HepG2 (cell line): ENCODE measurements around the gene ZNF454. TPM values are rescaled to one million over a fixed set of nuclear protein-coding genes. Genes with fewer than 3 reads are reported as not detected.

Source experiments
- ATAC-seq: fragments of 200-7000 bp; cut with Tn5 transposase; 3 replicates; pipeline ENCODE4 v1.9.1; 2020; ENCODE audit warnings: mild to moderate bottlenecking, moderate library complexity
- BruUV-seq: library from RNA; stranded (reverse); fragments of 400-500 nt; replicated peaks from 2 replicates; lab custom pipeline; 2021; lab: Mats Ljungman, UMichigan
- CTCF ChIA-PET: fragments of 300-600 bp; formaldehyde crosslinking; extraction: SDS; loops from one replicate; lab custom pipeline; 2021; ENCODE audit warnings: low total read pairs, inconsistent platforms, low intra/inter-chr PET ratio; lab: Yijun Ruan, JAX
- POLR2A ChIA-PET: fragments of 350-600 bp; sonication (Branson Sonifier 250); formaldehyde crosslinking; loops from one replicate; lab custom pipeline; 2020; ENCODE audit warnings: antibody characterized with exemption, inconsistent platforms; lab: Yijun Ruan, JAX
- DNase-seq: peaks from one replicate; pipeline ENCODE4 v3.0.0-alpha.2; 2015; ENCODE audit warnings: low spot score
- FAIRE-seq: peaks from 3 replicates; lab custom pipeline; 2011; peaks lifted over from hg19 to GRCh38; lab: Jason Lieb, UNC
- H2AFZ ChIP-seq: one replicate; pipeline ENCODE4 v1.6.1; 2011; ENCODE audit warnings: low read length, inconsistent platforms
- H3K27ac ChIP-seq: fragments of 300-600 bp; 3 replicates; pipeline ENCODE4 v1.8.0; 2011; ENCODE audit warnings: mixed run types, mild to moderate bottlenecking, mixed read lengths, low read length, inconsistent platforms; ENCODE audit not compliant: insufficient read depth; ENCODE audit errors: extremely low read length
- H3K27me3 ChIP-seq, 2 experiments: fragments of 200-600 bp in 1 of 2; 2 replicates in 1 of 2; 3 replicates in 1 of 2; pipeline versions ENCODE4 v1.6.0 to v1.8.0; 2011; ENCODE audit warnings: low read length in 2 of 2, mild to moderate bottlenecking in 2 of 2, moderate library complexity in 2 of 2, inconsistent platforms in 1 of 2; ENCODE audit not compliant: insufficient read depth in 2 of 2, control insufficient read depth in 1 of 2
- H3K36me3 ChIP-seq, 2 experiments: fragments of 200-600 bp in 1 of 2; replicated peaks in 1 of 2; 2 replicates in 1 of 2; 3 replicates in 1 of 2; pipeline versions ENCODE4 v1.5.1 to v1.8.0; 2011; ENCODE audit warnings: low read length in 2 of 2, inconsistent platforms in 1 of 2; ENCODE audit not compliant: insufficient read depth in 2 of 2, control insufficient read depth in 1 of 2
- H3K4me1 ChIP-seq: 2 replicates; pipeline ENCODE4 v1.5.1; 2012; ENCODE audit warnings: low read length, inconsistent platforms; ENCODE audit not compliant: insufficient read depth
- H3K4me2 ChIP-seq: 2 replicates; pipeline ENCODE4 v1.6.0; 2011; ENCODE audit warnings: low read depth, low read length, inconsistent platforms
- H3K4me3 ChIP-seq, 3 experiments: fragments of 200-600 bp in 1 of 3; sonication (generic), shearing (Covaris generic) in 1 of 3; replicated peaks in 1 of 3; 2 replicates each; pipeline ENCODE4 v1.5.1; 2011 to 2016; ENCODE audit warnings: low read length in 3 of 3, inconsistent platforms in 2 of 3, low read depth in 2 of 3, mild to moderate bottlenecking in 2 of 3, control low read depth in 1 of 3, mixed read lengths in 1 of 3; ENCODE audit not compliant: insufficient read depth in 1 of 3
- H3K79me2 ChIP-seq: one replicate; pipeline ENCODE4 v1.6.1; 2011; ENCODE audit warnings: low read length, inconsistent platforms; ENCODE audit not compliant: insufficient read depth
- H3K9ac ChIP-seq: 2 replicates; pipeline ENCODE4 v1.6.0; 2011; ENCODE audit warnings: mild to moderate bottlenecking, low read depth, low read length, inconsistent platforms; ENCODE audit not compliant: insufficient read depth
- H3K9me3 ChIP-seq: 2 replicates; pipeline ENCODE4 v1.5.1; 2012; ENCODE audit warnings: mild to moderate bottlenecking, low read length
- H4K20me1 ChIP-seq: 2 replicates; pipeline ENCODE4 v1.6.0; 2011; ENCODE audit warnings: inconsistent platforms, mild to moderate bottlenecking, low read length, moderate library complexity; ENCODE audit not compliant: insufficient read depth
- RBM39 ChIP-seq: fragments of 200-400 bp; formaldehyde crosslinking; IDR thresholded peaks from one replicate; pipeline ENCODE4 v1.6.1; 2018; ENCODE audit warnings: antibody characterized with exemption, mild to moderate bottlenecking, low read depth, low read length; ENCODE audit not compliant: poor library complexity, severe bottlenecking
- RFX1 ChIP-seq: fragments of 450-650 bp; IDR thresholded peaks from 2 replicates; pipeline ENCODE4 v1.6.1; 2017
- SAFB2 ChIP-seq: sonication (generic); formaldehyde crosslinking; IDR thresholded peaks from 2 replicates; pipeline ENCODE4 v1.5.1; 2020; ENCODE audit warnings: missing genetic modification reagents, low read depth, mild to moderate bottlenecking, borderline replicate concordance
- ZNF598 ChIP-seq: sonication (generic); formaldehyde crosslinking; IDR thresholded peaks from 2 replicates; pipeline ENCODE4 v1.5.1; 2020; ENCODE audit warnings: mild to moderate bottlenecking, missing genetic modification reagents, borderline replicate concordance
- ZNF720 ChIP-seq: sonication (generic); formaldehyde crosslinking; IDR thresholded peaks from 2 replicates; pipeline ENCODE4 v1.4.0; 2020; ENCODE audit warnings: missing genetic modification reagents
- ZNF773 ChIP-seq: sonication (generic); formaldehyde crosslinking; IDR thresholded peaks from 2 replicates; pipeline ENCODE4 v1.4.0; 2020; ENCODE audit warnings: missing genetic modification reagents, borderline replicate concordance
- WGBS: methylation state at CpG from one replicate; pipeline ENCODE4 v1.1.6; 2017; ENCODE audit warnings: low lambda C conversion rate; 5-methylcytosine and 5-hydroxymethylcytosine counted together
- in situ Hi-C: cut with HindIII; loops from 2 replicates; pipeline ENCODE4 v1.10.0; 2017; ENCODE audit warnings: low pct_unique_long_range_greater_than_20kb; ENCODE audit not compliant: extremely low pct_ligation_motif_present
- intact Hi-C: fragments of 100-400 bp; cut with micrococcal nuclease; formaldehyde crosslinking; loops from one replicate; pipeline ENCODE4 v1.10.0; 2022; ENCODE audit not compliant: unreplicated experiment
- polyA plus RNA-seq, 8 experiments: library from polyadenylated mRNA; depleted of rRNA in 3 of 8; stranded (reverse) in 7 of 8; unstranded in 1 of 8; fragments of >200 nt; fragmentation: Illumina TruSeq in 4 of 8; extraction: Trizol in 4 of 8; gene quantifications; 2 replicates each; pipeline versions ENCODE4 v1.2.1 to v1.2.3, GENCODE V29; 2011 to 2016; ENCODE audit warnings: low read depth in 4 of 8, missing spikeins in 1 of 8, mixed read lengths in 1 of 8; ENCODE audit not compliant: insufficient read depth in 1 of 8
- total RNA-seq, 5 experiments: library from RNA; depleted of rRNA; stranded (reverse); fragments of >200 nt; fragmentation: Illumina TruSeq; extraction: Trizol; gene quantifications; 2 replicates each; pipeline ENCODE4 v1.2.3, GENCODE V29; 2016; ENCODE audit warnings: low read depth in 1 of 5
- TF ChIP-seq, protein P1 (sequence below): sonication (generic); formaldehyde crosslinking; IDR thresholded peaks from 2 replicates; pipeline ENCODE4 v1.5.0; 2020; ENCODE audit warnings: mild to moderate bottlenecking, missing genetic modification reagents, borderline replicate concordance

ZNF454 gene
- total and polyA plus RNA-seq, 2 of the 13 experiments (the other 11 are each of a cell fraction or from before 2014, with no cell fraction given) = 0.16 TPM; not detected in 1

DNA sequence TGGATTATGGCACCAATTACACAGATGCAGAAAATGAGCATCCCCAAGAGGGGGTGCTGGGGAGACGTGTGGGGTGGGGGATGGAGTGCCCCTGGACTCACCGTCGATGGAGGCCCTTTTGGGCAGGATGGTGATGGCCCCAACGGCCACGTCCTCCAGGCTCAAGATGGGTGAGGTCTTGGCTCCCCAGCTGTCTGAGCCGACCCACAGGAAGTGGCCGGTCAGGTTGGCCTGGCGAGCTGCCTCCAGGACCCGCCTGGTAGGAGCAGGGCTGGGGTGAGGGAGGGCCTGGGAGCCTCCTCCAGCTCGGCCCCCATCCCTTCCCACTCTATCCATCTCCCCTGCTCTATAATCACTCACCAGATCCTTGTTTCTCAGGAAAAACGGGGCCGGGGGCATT is 49.5 kb downstream of the ZNF454 start:
- H3K9me3 ChIP-seq = peaks cover 40% of the 10 kb centered on the region
- TF ChIP-seq RBM39 = no peak
- no peak for TF ChIP-seq ZNF720 (CRISPR knock-in tag)
- TF ChIP-seq ZNF598 (CRISPR knock-in tag) = no peak
- no peak for TF ChIP-seq SAFB2 (CRISPR knock-in tag)
- TF ChIP-seq ZNF773 (CRISPR knock-in tag) = no peak
- no peak for TF ChIP-seq RFX1
- TF ChIP-seq, protein P1, sequence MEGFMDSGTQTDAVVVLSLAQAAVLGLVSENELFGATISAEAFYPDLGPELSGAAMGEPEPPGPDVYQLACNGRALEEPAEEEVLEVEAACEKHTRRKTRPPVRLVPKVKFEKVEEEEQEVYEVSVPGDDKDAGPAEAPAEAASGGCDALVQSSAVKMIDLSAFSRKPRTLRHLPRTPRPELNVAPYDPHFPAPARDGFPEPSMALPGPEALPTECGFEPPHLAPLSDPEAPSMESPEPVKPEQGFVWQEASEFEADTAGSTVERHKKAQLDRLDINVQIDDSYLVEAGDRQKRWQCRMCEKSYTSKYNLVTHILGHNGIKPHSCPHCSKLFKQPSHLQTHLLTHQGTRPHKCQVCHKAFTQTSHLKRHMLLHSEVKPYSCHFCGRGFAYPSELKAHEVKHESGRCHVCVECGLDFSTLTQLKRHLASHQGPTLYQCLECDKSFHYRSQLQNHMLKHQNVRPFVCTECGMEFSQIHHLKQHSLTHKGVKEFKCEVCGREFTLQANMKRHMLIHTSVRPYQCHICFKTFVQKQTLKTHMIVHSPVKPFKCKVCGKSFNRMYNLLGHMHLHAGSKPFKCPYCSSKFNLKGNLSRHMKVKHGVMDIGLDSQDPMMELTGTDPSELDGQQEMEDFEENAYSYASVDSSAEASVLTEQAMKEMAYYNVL (CRISPR knock-in tag) = no peak
- no peaks in the 10 kb centered on the region for H3K27me3 ChIP-seq
- no peak for DNase-seq
- H4K20me1 ChIP-seq = no peaks in the 10 kb centered on the region
- in situ Hi-C loops = no loop called here
- intact Hi-C loops = no loop called here
- no peak overlapping the region for H3K4me3 ChIP-seq
- H3K36me3 ChIP-seq = no peaks in the 10 kb centered on the region
- POLR2A ChIA-PET = no interaction called here
- H3K79me2 ChIP-seq = no peaks in the 10 kb centered on the region
- 10% methylated on average over 6 of the region's 12 CpGs for WGBS
- BruUV-seq = no TSS peak
- H3K9ac ChIP-seq = no peak overlapping the region
- no peak for ATAC-seq
- no peak for FAIRE-seq
- no peak overlapping the region for H2AFZ ChIP-seq
- H3K4me1 ChIP-seq = no peaks in the 10 kb centered on the region
- no peak overlapping the region for H3K27ac ChIP-seq
- no peak overlapping the region for H3K4me2 ChIP-seq
- CTCF ChIA-PET = no interaction called here
